H9 (cell line): ENCODE results near the gene MAEA. TPM values are rescaled to one million over a fixed set of nuclear protein-coding genes. Genes with fewer than 3 reads are reported as not detected.
A peak's percentile ranks its signal among the peaks of the same experiment; 100 is the strongest.

ENCODE experiments used
- DNase-seq: peaks from one replicate; pipeline ENCODE4 v3.0.0-alpha.2; 2017
- H2AFZ ChIP-seq: one replicate; pipeline ENCODE4 v1.6.1; 2013; ENCODE audit warnings: mild to moderate bottlenecking, low read length, control low read depth, moderate library complexity
- H2AK5ac ChIP-seq: 2 replicates; pipeline ENCODE4 v1.6.1; 2013; ENCODE audit warnings: low read length, control low read depth, mixed read lengths; ENCODE audit not compliant: insufficient read length
- H2BK120ac ChIP-seq: one replicate; pipeline ENCODE4 v1.6.1; 2013; ENCODE audit warnings: low read depth, mild to moderate bottlenecking, low read length, control low read depth, inconsistent platforms; ENCODE audit not compliant: poor library complexity, severe bottlenecking
- H2BK12ac ChIP-seq: 2 replicates; pipeline ENCODE4 v1.6.1; 2013; ENCODE audit warnings: low read length, control low read depth, mixed read lengths, low read depth; ENCODE audit not compliant: insufficient read length
- H2BK15ac ChIP-seq: 2 replicates; pipeline ENCODE4 v1.6.1; 2013; ENCODE audit warnings: low read depth, low read length, control low read depth
- H2BK20ac ChIP-seq: one replicate; pipeline ENCODE4 v1.6.1; 2013; ENCODE audit warnings: low read depth, mild to moderate bottlenecking, low read length, control low read depth, inconsistent platforms; ENCODE audit not compliant: poor library complexity, severe bottlenecking
- H2BK5ac ChIP-seq: 2 replicates; pipeline ENCODE4 v1.6.1; 2013; ENCODE audit warnings: low read length, control low read depth, mixed read lengths; ENCODE audit not compliant: insufficient read length
- H3K14ac ChIP-seq: 2 replicates; pipeline ENCODE4 v1.6.1; 2013; ENCODE audit warnings: low read length, control low read depth; ENCODE audit not compliant: insufficient read depth
- H3K18ac ChIP-seq: 2 replicates; pipeline ENCODE4 v1.6.1; 2013; ENCODE audit warnings: low read depth, mild to moderate bottlenecking, mixed read lengths, low read length, control low read depth; ENCODE audit not compliant: insufficient read length
- H3K23ac ChIP-seq: 2 replicates; pipeline ENCODE4 v1.6.1; 2013; ENCODE audit warnings: low read length, control low read depth, mixed read lengths, low read depth; ENCODE audit not compliant: insufficient read length
- H3K23me2 ChIP-seq: 2 replicates; pipeline ENCODE4 v1.6.1; 2013; ENCODE audit warnings: low read depth, mild to moderate bottlenecking, mixed read lengths, low read length, control low read depth; ENCODE audit not compliant: insufficient read length, poor library complexity, severe bottlenecking
- H3K27ac ChIP-seq: 2 replicates; pipeline ENCODE4 v1.5.1; 2013; ENCODE audit warnings: low read length, control low read depth, mixed read lengths, low read depth; ENCODE audit not compliant: insufficient read length
- H3K27me3 ChIP-seq: 2 replicates; pipeline ENCODE4 v1.6.1; 2013; ENCODE audit warnings: low read length, control low read depth, inconsistent platforms; ENCODE audit not compliant: insufficient read depth
- H3K4ac ChIP-seq: 2 replicates; pipeline ENCODE4 v1.6.1; 2013; ENCODE audit warnings: low read depth, mild to moderate bottlenecking, control low read depth, inconsistent platforms, low read length, moderate library complexity
- H3K4me1 ChIP-seq: 2 replicates; pipeline ENCODE4 v1.6.1; 2013; ENCODE audit warnings: low read length, control low read depth, inconsistent platforms; ENCODE audit not compliant: insufficient read depth
- H3K4me2 ChIP-seq: 2 replicates; pipeline ENCODE4 v1.6.1; 2013; ENCODE audit warnings: low read length, control low read depth, mixed read lengths; ENCODE audit not compliant: insufficient read length, insufficient read depth
- H3K56ac ChIP-seq: 2 replicates; pipeline ENCODE4 v1.6.1; 2013; ENCODE audit warnings: low read depth, mild to moderate bottlenecking, mixed read lengths, low read length, control low read depth; ENCODE audit not compliant: insufficient read length
- H3K79me1 ChIP-seq: 2 replicates; pipeline ENCODE4 v1.6.1; 2013; ENCODE audit warnings: low read depth, mild to moderate bottlenecking, moderate library complexity, low read length, control low read depth, inconsistent platforms; ENCODE audit not compliant: insufficient read depth, poor library complexity, severe bottlenecking
- H3K79me2 ChIP-seq: 2 replicates; pipeline ENCODE4 v1.6.1; 2013; ENCODE audit warnings: low read length, control low read depth, inconsistent platforms; ENCODE audit not compliant: insufficient read depth
- H3K9ac ChIP-seq: 2 replicates; pipeline ENCODE4 v1.6.1; 2013; ENCODE audit warnings: low read length, control low read depth, mixed read lengths; ENCODE audit not compliant: insufficient read length; ENCODE audit errors: extremely low read depth
- H3K9me3 ChIP-seq: one replicate; pipeline ENCODE4 v1.6.1; 2013; ENCODE audit warnings: low read depth, low read length, inconsistent platforms; ENCODE audit not compliant: control insufficient read depth
- H3T11ph ChIP-seq: one replicate; pipeline ENCODE4 v1.6.1; 2013; ENCODE audit warnings: mild to moderate bottlenecking, low read length, control low read depth, inconsistent platforms
- H4K20me1 ChIP-seq: one replicate; pipeline ENCODE4 v1.6.1; 2013; ENCODE audit not compliant: control insufficient read depth, insufficient read length, insufficient read depth
- H4K5ac ChIP-seq: 2 replicates; pipeline ENCODE4 v1.6.1; 2013; ENCODE audit warnings: low read depth, mild to moderate bottlenecking, mixed read lengths, low read length, control low read depth; ENCODE audit not compliant: insufficient read length
- H4K8ac ChIP-seq: replicated peaks from 2 replicates; pipeline ENCODE4 v1.6.1; 2013; ENCODE audit warnings: low read length, control low read depth, mixed read lengths, low read depth; ENCODE audit not compliant: insufficient read length
- H4K91ac ChIP-seq: 2 replicates; pipeline ENCODE4 v1.6.1; 2013; ENCODE audit warnings: low read depth, mild to moderate bottlenecking, moderate library complexity, mixed read lengths, low read length, control low read depth; ENCODE audit not compliant: insufficient read length
- H3K27ac Mint-ChIP-seq, 3 experiments: 2 replicates in 2 of 3; 3 replicates in 1 of 3; pipeline ENCODE4 v1.8.0; 2020 to 2021; ENCODE audit warnings: mixed read lengths in 3 of 3, mild to moderate bottlenecking in 1 of 3, moderate library complexity in 1 of 3
- H3K27me3 Mint-ChIP-seq: 2 replicates; pipeline ENCODE4 v1.8.0; 2021; ENCODE audit warnings: low read depth, mild to moderate bottlenecking, moderate library complexity, mixed read lengths
- H3K36me3 Mint-ChIP-seq, 3 experiments: 2 replicates in 2 of 3; 3 replicates in 1 of 3; pipeline ENCODE4 v1.8.0; 2020 to 2021; ENCODE audit warnings: low read depth in 3 of 3, mixed read lengths in 3 of 3; ENCODE audit not compliant: insufficient read depth in 1 of 3
- H3K4me1 Mint-ChIP-seq, 2 experiments: 2 replicates each; pipeline ENCODE4 v1.8.0; 2020; ENCODE audit warnings: mixed read lengths in 2 of 2
- H3K4me3 Mint-ChIP-seq, 2 experiments: 2 replicates in 1 of 2; 3 replicates in 1 of 2; pipeline ENCODE4 v1.8.0; 2020 to 2021; ENCODE audit warnings: mild to moderate bottlenecking in 2 of 2, mixed read lengths in 2 of 2, moderate library complexity in 1 of 2
- H3K9me3 Mint-ChIP-seq, 2 experiments: 2 replicates in 1 of 2; 3 replicates in 1 of 2; pipeline ENCODE4 v1.8.0; 2020; ENCODE audit warnings: mild to moderate bottlenecking in 2 of 2, mixed read lengths in 2 of 2, moderate library complexity in 1 of 2
- CTCF ChIP-seq: fragments of 200-600 bp; sonication (generic); conservative IDR thresholded peaks from 3 replicates; pipeline ENCODE4 v1.8.0; 2021; ENCODE audit warnings: antibody characterized with exemption, mild to moderate bottlenecking
- WGBS: extraction: QIAGEN DNeasy Blood & Tissue Kit; methylation state at CpG from one replicate; pipeline ENCODE4 v1.1.7; 2013; ENCODE audit warnings: missing lambda C conversion rate, low lambda C conversion rate, mixed read lengths; ENCODE audit not compliant: insufficient read length; ENCODE audit errors: extremely low coverage; 5-methylcytosine and 5-hydroxymethylcytosine counted together
- total RNA-seq: library from RNA; stranded (reverse); gene quantifications from 2 replicates; pipeline ENCODE4 v1.2.1, GENCODE V29; 2021

MAEA gene
- total RNA-seq, 1 experiment from 2014 or later = 85.6 TPM

GRCh38 chr4:1299301-1299860, 9.7 kb downstream of the MAEA start:
- H3K4me1 ChIP-seq = no peaks in the 10 kb centered on the region
- no peak overlapping the region for H3K9ac ChIP-seq

More at GRCh38 chr4:1299301-1299860, 9.7 kb downstream of the MAEA start:
- Histone ChIP-seq H2BK20ac (no peak overlapping the region), H3K23ac (no peak overlapping the region), H3K4me2 (no peak overlapping the region), H3K23me2 (no peaks in the 10 kb centered on the region), H3K27me3 (no peaks in the 10 kb centered on the region), H2BK12ac (no peak overlapping the region), H2AK5ac (no peak overlapping the region), H2AFZ (no peak overlapping the region), H3K56ac (no peak overlapping the region), H3K14ac (no peak overlapping the region), H3K18ac (no peak overlapping the region), H4K8ac (no peak overlapping the region), H2BK15ac (no peak overlapping the region), H3K9me3 (no peaks in the 10 kb centered on the region), H4K91ac (no peak overlapping the region), H3T11ph (no peak overlapping the region), H3K4ac (no peak overlapping the region), H3K79me1 (peaks cover 9% of the 10 kb centered on the region), H2BK120ac (no peak overlapping the region), H4K20me1 (no peaks in the 10 kb centered on the region), H3K79me2 (peaks cover 46% of the 10 kb centered on the region; the same call in 1 of the 2 replicates), H4K5ac (no peak overlapping the region), H3K27ac (no peak overlapping the region), H2BK5ac (no peak overlapping the region)
- Mint-ChIP-seq H3K9me3 (no peaks in the 10 kb centered on the region), H3K27ac (peak overlapping the region; percentile 4 to 79 (median 21); a peak in 3 of 7 replicates), H3K27me3 (no peaks in the 10 kb centered on the region), H3K4me1 (peaks cover 19 to 25% of the 10 kb centered on the region in 2 experiments), H3K36me3 (peaks cover 4 to 42% (median 27%) of the 10 kb centered on the region in 3 experiments), H3K4me3 (no peak overlapping the region)
- no CpG with 5 or more reads among the region's 15 CpGs for WGBS
- DNase-seq = no peak
- no peak for TF ChIP-seq CTCF
